Iris pigment epithelial cell (primary cell): ENCODE data around the gene PTPRF.
A peak's percentile ranks its signal among the peaks of the same experiment; 100 is the strongest.

Source experiments
- DNase-seq: peaks from one replicate; pipeline ENCODE4 v3.0.0-alpha.2; 2011; ENCODE audit warnings: low read depth

PTPRF gene

DNA sequence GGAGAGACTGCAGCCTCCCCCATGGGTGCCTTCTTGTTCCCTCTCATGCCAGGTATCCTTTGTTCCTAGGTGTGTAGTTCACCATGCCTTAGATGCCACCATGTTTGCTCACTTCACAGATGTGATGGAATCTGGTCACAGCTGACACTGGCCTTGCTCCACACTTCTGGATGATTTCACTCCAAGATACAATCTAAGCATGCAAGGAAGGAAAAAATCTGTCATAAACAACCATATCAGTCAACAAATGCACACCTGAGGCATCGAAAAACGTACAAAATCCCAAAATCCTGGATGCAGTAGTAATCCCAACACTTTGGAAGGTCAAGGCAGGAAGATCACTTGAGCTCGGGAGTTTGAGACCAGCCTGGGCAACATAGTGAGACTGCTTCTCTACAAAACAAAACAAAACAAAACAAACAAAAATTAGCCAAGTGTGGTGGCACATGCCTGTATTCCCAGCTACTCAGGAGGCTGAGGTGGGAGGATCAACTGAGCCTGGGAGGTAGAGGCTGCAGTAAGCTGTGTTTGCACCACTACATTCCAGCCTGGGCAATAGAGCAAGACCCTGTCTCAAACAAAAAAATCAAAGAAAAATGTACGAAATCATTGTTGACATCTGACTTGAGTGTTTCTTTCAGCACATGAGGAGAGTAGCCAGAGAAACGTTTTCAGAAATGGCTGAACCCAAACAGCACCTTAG, 17.1 kb upstream of the PTPRF start:
- DNase-seq, result no peak

DNA sequence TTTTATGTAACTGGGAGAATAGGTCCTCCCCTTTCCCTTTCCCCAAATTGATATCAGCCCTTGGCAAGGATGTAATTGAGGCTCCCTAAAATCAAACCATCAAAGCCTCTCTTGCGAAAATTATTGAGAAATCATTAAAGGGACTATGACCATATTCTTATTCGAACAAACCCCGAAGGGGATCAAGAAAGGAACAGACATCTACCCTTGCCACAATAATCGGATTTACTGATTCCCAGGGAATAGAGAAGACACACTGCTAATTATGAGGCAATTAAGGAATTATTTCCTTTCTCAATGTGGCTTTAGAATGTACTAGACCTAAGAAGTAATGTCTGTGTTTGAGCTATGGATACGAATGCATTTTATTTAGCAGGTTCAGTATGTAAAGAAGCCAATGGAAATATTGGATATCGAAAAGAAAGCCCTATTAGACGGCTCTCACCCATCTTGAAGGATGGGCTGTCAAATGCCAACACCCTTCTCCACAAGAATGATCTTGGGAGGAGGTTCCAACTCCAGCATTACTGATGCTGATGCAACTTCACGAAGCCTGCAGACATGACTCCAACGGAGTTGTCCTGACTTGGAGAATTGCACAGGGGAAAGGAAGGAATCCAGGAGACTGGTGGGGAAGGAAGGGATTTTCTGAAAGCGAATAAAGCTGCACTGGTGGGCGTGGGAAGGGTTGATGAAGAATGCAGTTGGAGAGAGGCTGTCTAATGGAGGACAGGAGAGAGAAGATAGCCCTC, 11.6 kb upstream of the PTPRF start:
- DNase-seq, result no peak

DNA sequence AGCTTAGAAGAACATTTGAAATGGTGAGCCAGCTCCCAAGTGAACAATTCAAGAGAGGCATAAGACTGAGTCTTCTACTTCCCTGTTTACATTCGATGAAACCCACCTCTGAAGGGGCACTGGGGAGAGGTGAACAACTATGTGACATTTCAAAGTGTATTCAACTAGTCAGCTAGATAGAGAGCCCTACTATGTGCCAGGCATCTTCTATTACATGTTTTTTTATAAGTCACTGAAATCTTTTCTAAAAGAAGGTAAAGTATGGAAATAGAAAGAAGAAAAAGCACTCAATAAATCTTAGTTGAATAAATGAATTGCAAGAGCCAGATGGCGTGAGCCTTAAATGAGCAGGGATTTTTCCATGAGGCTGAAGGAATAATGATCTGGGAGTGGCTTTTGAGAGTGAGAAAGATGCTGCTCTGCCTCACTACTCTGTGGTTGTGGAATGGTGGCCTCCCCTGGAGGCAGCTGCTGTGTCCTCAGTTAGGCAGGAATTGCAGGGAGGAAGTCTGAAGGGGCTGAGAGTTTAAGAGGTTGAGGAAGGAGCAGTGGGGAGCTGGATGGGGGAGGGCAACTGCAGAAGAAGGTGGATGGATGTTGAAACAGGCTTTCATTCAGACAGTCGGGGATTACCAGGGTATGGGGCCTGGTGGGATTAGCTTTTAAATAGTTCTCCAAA, 10.4 kb upstream of the PTPRF start:
- DNase-seq, result no peak

DNA sequence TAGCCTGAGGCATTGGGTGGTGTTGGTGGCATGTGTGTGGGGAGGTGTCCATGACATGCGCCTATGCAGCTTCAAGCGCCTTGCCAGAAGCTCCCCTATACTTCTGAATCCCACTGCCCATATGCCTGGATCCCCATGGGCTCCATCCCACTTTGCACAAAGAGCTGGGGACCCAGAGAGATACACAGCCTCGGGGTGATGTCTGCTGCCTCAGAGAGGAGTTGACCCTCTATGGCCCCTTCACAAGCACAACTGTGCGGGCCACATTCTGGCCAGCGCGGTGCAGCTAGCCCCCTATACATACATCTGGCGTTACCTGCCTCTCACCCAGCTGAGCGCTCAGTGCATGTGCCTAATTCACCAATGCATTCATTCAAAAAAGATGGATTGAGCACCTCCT, 9.6 kb upstream of the PTPRF start:
- no peak for DNase-seq

DNA sequence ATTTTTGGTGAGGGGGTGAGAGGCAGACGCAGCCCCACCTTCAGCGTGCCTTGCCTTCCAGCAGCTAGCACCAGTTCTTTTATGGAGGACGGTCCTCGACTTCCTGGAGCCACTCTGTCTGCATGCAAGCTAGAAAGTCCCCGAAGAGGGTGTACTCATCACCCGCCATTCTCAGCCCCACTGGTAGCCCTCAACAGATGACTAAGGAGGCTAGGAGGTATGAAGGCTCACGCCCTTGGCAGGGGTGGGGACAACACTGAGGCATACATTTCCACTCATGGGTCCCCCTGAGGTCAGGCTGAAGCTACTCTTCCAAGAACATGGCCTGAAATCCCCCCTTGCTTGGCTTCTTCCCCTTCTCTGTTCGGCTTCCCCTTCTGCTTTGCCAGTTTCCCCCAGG, 8.9 kb upstream of the PTPRF start:
- DNase-seq, result no peak

DNA sequence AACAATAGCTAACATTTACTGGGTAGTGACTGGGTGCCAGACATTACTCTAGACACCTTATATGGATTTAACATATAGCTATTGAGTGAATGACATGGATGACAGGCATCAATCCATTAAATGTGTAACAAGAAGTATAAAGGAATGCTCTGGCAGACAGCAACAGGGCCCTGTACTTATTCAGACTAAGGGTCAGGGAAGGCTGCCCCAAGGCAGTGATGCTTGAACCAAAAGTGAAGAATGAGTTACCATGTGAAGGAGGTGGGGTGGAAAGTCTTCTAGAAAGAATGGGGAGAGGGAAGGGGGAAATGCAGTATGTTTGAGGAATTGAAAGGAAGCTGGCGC, 8.3 kb upstream of the PTPRF start:
- no peak for DNase-seq

DNA sequence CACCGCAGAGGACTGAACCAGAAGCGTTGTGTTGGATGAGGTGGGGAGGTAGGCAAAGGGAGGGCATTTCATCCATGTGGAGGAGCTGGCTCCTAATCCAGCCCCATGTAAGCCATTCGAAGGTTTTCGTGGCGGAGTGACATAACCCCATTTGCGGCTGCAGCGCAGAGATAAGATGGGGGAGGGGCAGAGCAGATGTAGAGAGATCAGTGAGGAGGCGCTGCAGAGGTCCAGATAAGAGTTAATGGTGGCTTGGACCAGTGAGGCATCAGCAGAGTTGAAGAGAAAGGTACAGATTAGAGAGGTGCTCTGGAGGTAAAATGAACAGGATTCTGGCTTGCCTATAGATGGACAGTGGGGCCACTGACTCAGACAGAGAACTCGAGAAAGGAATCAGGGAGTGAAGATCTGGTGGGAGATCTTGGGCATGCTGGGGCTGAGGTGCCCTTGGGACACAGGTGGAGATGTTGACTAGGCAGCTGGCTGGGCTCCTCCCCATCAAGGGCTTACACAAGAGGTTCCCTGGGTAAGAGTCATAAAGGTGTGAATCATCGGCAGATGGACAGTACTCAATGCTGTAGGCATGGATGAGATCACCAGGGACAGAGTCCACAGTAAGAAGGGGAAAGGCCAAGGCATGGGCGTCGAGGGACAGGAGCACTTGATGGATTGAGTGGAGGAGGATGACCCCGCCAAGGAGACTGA, 7.8 kb upstream of the PTPRF start:
- DNase-seq, result peak; percentile 87

DNA sequence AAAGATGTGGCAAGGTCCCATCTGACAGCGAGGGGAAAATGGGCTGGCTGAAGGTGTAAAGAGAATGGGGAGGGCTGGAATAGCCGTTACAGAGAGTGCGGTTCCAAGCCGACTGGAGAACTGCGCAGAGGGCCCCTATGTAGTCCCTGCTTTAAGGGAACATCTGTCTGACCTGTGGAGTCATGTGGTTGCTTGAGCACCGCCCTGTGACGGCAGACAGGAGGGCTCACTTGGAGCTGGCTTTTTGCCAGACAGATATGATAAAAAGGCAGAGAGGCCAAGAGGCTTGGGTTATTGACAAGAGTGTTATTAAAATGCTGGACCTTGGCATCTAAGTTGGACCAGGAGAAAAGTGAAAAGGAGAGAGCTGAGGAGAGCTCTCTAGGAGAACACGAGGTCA, 5.9 kb upstream of the PTPRF start:
- DNase-seq, result no peak

DNA sequence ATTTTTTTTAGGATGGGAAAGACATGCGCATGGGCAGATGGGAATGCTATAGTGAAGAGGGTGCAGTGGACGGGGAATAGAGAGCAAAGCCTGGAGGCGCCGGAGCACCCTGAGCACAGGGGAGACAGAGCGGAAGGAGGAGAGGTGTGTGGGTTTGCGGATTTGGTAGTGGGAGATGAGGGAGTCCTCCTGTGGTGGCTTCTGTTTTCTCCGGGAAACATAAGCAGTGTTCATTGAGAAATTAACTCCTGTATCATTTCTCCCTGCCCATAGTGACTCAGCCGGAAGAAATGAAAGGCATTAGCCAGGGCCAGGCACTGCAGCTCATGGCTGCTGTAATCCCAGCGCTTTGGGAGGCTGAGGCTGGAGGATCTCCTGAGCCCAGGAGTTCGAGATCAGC, 4.7 kb upstream of the PTPRF start:
- DNase-seq, result peak; percentile 68

DNA sequence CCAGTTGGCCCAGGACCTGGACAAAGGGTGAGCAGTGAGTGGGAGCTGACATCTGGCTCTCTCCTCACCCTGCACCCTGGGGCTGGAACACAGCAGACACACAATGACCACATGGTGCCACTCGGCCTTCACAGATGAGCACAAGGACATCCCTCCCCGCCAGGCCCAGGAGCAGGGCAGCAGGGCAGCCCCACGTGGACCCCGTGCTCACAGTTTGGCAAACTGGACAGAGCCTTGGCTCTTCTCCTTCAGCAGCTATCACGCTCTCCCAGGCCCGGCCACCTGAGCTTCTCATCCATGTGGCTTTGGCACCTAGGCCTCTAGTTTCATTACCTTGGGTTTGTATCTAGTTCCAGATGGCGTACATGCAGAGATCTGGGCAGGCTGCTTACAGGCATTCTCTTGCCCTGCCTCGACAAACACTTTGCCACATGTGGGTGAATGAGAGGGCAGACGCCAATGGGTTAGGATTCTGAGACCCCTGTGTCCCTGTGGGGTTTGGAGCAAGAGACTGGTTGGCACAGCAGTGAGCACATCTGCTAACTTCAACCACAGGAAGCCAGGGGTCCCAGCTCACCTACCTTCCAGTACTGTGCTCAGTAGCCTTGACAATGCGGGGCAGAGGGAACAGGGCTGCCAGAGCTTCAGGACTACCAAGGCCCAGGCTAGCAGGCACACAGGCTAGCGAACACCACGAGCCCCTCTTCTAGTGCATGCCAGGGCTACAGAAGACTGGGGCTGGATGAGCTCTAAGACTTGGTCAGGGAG, 3.4 kb upstream of the PTPRF start:
- no peak for DNase-seq

DNA sequence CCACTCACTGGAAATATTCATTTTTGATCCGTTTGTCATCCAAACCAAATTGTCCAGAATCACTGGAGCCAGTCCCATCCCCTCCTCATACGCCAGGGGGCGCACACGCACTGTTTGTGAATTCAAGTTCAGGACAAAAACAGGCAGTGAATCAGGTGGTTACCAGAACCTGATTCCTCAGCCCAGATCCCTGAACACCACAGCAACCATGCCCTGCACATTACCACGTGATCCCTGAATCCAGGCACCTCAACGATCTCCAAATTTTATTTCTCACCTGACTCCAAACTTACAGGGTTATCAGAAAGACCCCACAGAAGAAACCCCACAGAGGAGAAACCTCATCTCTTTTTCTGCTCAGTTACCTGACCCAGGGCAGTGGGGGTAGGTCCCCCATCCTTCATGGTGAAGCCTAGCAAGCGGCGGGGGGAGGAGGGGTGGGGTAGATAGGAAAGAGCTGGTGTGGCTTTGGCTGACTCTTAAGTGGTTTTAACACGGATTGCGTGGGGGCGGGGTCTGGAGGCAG, 1.4 kb upstream of the PTPRF start:
- DNase-seq, result peak; percentile 83

DNA sequence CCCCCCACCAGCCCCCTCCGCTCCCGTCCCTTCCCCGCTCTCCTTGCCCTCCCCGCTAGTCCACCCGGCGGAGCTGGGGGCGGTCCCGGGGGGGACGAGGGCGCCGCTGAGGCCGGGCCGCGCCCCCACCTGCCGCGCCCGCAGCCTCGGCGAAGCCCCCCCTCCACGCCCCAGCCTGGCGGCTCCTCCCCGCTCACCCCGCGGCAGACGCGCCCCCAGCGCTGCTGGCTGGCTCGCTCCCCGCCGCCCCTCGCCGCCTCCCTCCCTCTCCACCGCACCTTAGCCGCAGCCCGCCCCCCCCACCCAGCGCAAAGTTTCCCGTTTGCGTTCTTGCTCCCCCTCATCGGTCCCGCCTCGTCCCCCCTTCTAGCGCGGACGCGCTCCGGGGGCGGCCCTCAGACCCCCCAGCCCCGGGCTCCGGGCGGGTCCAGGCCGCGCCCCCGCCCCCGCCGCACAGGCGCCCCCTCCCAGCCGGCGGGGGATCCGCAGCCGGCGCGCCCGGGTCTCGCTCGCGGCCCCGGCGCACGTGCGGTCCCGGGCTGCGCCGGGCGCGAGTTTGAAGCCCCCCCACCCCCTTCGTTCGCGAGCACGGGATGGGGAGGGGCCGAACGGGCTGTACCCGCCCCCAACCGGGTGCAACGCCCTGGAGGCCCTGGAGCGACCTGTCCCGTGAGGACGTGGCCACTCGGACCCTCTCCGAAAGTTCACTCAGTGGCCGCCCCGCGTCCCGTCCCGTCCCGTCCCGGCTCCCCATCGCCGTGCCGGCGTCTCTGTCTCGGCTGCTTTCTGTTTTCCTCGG, 623 bp downstream of the PTPRF start:
- no peak for DNase-seq

DNA sequence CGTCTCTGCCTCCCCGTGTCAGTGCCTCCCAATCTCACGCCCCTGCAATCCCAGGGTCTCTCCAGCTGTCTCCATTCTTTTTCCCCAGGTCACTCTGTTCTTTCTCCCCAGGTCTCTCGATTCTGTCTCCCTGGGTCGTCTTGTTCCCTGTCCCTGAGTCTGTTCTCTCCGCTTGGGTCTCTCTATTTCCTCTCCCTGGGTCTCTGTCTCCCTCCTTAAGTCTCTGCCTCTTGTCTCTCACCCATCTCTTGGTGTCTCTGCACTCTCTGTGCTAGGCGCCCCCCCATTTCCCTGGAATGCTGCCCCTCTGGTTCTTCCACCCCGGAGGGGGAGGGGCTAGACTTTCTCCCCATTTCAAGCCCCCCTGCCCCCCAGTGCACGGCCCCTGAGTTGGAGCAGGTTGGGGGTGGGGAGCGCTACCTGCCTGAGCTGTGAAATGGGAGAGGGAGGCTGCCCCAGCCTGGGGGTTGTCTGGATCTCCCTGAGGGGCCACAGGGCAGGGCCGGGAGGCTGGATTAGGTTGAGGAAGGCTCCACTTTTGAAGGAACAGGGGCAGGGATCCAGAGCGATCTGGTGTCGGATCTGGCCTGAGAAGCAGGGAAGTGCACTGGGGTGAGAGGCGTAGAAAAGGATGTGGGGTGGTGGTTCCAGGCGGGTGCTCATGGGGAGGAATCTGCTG, 1.4 kb downstream of the PTPRF start:
- DNase-seq, result no peak

DNA sequence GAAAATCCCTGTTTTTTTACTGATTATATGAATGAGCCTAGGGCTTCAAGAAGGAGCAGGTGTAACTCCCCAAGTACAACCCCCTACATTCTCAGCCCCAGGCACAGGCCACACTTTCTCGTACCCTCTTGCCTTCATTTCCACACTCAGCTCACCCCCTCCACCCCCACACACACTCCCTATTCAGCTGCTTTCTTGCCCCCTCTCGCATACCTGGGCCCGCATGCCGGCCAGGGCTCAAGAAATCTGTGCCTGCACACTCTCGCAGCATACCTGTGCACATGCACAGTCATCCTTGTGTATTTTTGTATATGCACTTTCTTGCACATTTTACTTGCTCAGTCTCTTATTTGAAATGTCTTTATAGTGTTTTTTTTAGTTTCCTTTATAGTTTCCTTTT, 2.0 kb downstream of the PTPRF start:
- DNase-seq, result no peak

DNA sequence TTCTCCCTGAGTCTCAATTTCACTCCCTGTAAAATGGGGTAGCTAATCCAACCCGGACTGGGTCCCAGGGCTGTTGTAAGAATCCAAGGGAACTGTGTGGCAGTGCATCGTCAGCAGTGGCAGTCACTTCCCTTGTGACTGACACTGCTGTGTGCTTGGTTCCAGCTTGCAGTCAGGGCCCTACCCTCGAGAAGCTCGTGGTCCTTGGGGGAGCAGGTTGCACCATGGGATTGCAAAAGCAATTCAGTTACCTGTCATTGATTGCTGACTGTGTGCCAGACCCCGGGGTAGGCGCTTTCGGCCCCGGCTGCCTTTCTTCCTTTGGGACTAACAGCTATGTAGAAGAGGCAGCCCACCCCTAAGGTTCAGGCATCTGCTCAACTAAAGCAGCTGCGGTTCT, 2.9 kb downstream of the PTPRF start:
- no peak for DNase-seq

DNA sequence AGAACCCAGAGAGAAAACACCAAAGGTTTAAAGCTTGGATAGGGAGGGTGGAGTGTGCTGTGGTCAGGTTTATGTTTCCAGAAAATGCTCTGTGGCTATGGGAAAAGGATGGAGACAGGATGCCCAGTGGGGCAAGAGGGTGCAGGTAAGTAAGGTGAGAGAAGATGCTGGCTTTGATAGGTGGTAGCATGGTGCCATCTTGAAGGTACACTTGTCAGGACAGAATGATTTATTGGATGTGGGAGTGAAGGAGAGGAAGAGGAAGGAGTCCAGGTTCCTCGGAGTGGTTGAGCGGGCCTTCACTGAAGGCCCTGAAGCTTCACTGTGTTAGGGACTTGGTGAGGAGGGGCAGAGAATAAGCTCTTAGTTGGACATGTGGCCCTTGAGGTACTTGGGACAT, 3.6 kb downstream of the PTPRF start:
- DNase-seq, result no peak

DNA sequence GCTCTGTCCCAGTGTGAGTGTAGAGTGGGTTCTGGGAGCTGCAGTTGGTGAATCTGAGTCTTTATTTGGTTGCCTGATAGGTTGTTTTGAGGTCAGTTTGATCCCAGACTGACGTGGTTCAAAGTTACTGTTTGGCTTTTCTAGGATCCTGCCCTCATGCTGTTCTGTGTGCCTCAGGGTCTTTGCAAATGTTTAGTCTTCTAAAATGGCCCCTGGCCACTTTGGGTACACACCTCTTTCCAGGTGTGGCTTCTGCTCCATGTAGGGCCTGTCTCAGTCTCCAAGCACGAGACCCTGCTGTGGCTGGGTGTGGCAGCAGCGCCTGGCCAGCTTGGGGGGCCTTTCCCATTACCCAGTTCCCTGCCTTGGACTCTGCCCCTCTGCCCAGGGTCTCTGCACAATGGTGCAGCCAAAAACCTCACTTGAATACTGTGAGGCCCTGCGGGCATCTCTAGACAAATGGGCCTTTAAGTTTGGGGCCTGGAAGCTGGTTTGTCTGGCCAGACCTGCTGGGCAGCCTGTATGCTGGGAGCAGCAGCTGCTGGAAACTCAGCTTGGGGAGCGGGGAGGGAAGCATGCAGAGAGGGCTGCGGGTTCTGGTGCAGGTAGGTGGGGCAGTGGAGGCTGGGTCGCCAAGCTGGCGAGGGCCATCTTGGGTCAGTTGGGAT, 5.6 kb downstream of the PTPRF start:
- DNase-seq, result no peak

DNA sequence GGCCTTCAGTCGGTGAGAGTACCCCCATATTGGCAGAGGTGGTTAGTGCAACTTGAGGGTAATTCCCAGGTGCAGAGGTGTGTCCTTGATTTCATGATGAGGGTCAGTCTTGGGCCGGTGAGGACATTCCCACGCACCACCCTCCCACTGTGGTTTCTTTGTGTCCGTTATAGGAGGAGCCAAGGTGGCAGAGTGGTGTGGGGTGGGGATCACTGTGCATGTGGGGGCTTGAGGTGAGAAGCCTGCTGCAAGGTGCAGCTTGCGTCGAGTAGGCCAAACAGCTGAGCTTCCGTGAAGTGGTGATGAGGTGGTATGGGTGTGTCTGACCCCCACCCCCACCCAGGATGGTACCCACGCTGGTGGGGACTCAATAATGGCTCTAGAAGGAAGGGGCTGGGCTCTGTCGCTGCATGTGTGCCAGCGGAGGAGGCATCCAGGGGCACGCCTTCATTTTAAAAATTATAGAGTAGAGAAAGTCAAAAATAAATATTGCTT, 6.2 kb downstream of the PTPRF start:
- DNase-seq, result no peak

DNA sequence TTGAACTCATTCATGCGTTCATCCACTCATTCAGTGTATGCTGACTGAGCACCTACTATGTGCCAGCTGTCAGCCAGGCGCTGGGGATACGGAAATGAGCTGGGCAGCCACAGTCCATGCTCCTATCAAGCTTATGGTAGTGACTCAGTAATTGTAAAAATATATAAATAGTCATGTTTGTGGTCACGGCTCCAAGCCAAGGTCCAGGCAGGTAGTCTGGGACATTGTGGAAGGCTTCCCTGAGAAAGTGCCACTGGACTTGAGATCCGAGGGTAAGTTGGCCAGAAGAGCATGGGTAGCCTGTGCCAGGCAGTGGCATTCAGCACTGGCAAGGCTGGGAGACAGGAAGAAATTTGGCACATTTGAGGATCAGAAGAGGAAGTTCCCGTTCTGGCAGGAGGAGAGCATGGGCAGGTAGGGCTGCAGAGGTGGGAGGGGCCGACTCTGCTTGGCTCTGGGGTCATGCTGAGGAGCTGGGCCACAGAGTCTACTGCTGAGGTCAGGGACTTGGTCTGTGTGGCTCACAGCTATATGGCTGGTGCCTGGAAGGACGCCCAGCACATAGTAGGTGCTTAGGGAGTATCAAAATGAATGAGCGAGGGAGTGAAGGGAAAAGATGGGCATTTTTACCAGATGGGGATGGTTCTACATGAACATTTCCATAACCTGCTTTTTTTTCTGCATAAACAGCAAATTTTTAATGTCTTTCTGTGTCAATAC, 6.9 kb downstream of the PTPRF start:
- peak; percentile 34 for DNase-seq
